Measurements from ENCODE around the gene MYO5B. TPM values are rescaled to one million over a fixed set of nuclear protein-coding genes. Genes with fewer than 3 reads are reported as not detected.

The MYO5B gene
- polyA plus RNA-seq, 2 of the 4 experiments (the other 2 are of a cell fraction) = 6.4 to 18.4 TPM

GRCh38 chr18:50093366-50094064 lies 101.4 kb downstream of the MYO5B start:
- Histone ChIP-seq H3K4me3 (no peak overlapping the region), H3K4me1 (no peaks in the 10 kb centered on the region), H3K4me2 (no peak overlapping the region), H3K9me3 (no peaks in the 10 kb centered on the region), H3K27ac (no peak overlapping the region)
- TF ChIP-seq KDM1A (IDR thresholded peaks at IDR 0.05; ENCODE audit: low read depth) = no peak
- TF ChIP-seq BCL3 (IDR thresholded peaks at IDR 0.05) = no peak
- TF ChIP-seq CTCF (IDR thresholded peaks at IDR 0.05) = no peak
- TF ChIP-seq ZNF302 (CRISPR knock-in tag; IDR thresholded peaks at IDR 0.05) = no peak
- TF ChIP-seq ZFP36 (IDR thresholded peaks at IDR 0.05; ENCODE audit: borderline replicate concordance, partially characterized antibody) = no peak
- TF ChIP-seq RARB (CRISPR knock-in tag; IDR thresholded peaks at IDR 0.05) = no peak
- no peak for TF ChIP-seq HOXA7 (CRISPR knock-in tag; IDR thresholded peaks at IDR 0.05)
- TF ChIP-seq CHD4 (IDR thresholded peaks at IDR 0.05; ENCODE audit: borderline replicate concordance) = no peak
- TF ChIP-seq GATA3 (IDR thresholded peaks at IDR 0.05; ENCODE audit: borderline replicate concordance) = no peak
- TF ChIP-seq PHF8 (IDR thresholded peaks at IDR 0.05; ENCODE audit: borderline replicate concordance, low read depth) = no peak
- TF ChIP-seq SREBF2 (IDR thresholded peaks at IDR 0.05) = no peak
- no peak for TF ChIP-seq RAD21 (conservative IDR thresholded peaks at IDR 0.05 in 1 of 2, IDR thresholded peaks at IDR 0.05 in 1 of 2)
- POLR2A ChIA-PET = no interaction called here
- DNase-seq (ENCODE audit: low read depth in 1 of 2, low spot score in 1 of 2) (no peak), FAIRE-seq (no peak), ATAC-seq (no peak)
- CTCF ChIA-PET = no interaction called here
- 4% methylated on average over 6 of the region's 6 CpGs for WGBS (ENCODE audit: missing lambda C conversion rate)

GRCh38 chr18:50092245-50092805 lies 102.6 kb downstream of the MYO5B start:
- H3K9me3 ChIP-seq = no peaks in the 10 kb centered on the region
- ChIA-PET CTCF (interaction anchor here (1.1 kb wide), 1 partner anchor 581 kb away, joined by 3 read pairs; no protein-coding TSS in a partner anchor), POLR2A (no interaction called here)
- H3K4me2 ChIP-seq = no peak overlapping the region
- 0% methylated on average over 3 of the region's 3 CpGs for WGBS (ENCODE audit: missing lambda C conversion rate)
- FAIRE-seq = no peak
- TF ChIP-seq EHF (CRISPR knock-in tag; IDR thresholded peaks at IDR 0.05) (no peak), TFCP2L1 (CRISPR knock-in tag; IDR thresholded peaks at IDR 0.05) (no peak), HOXB13 (CRISPR knock-in tag; IDR thresholded peaks at IDR 0.05; ENCODE audit: low read depth) (no peak)
- H3K4me3 ChIP-seq = no peak overlapping the region
- H3K27ac ChIP-seq = no peak overlapping the region
- no peaks in the 10 kb centered on the region for H3K4me1 ChIP-seq
- no peak for DNase-seq (ENCODE audit: low read depth in 1 of 2, low spot score in 1 of 2)
- no peak for ATAC-seq

GRCh38 chr18:50091509-50092244 lies 103.3 kb downstream of the MYO5B start:
- H3K4me2 ChIP-seq = no peak overlapping the region
- ChIA-PET POLR2A (no interaction called here), CTCF (interaction anchor here (0.6 to 1.1 kb wide), 2 partner anchors 22 to 581 kb away, joined by 3 to 4 read pairs; no protein-coding TSS in a partner anchor)
- DNase-seq (ENCODE audit: low read depth in 1 of 2, low spot score in 1 of 2) (no peak), ATAC-seq (no peak), FAIRE-seq (no peak)
- no peak overlapping the region for H3K27ac ChIP-seq
- H3K9me3 ChIP-seq = no peaks in the 10 kb centered on the region
- no peak overlapping the region for H3K4me3 ChIP-seq
- no peak for TF ChIP-seq USF2 (IDR thresholded peaks at IDR 0.05)
- TF ChIP-seq KDM5A (IDR thresholded peaks at IDR 0.05) = no peak
- no peak for TF ChIP-seq ESRRA (IDR thresholded peaks at IDR 0.05; ENCODE audit: borderline replicate concordance, low read length)
- H3K4me1 ChIP-seq = no peaks in the 10 kb centered on the region
- WGBS (ENCODE audit: missing lambda C conversion rate) = 44% methylated on average over 2 of the region's 2 CpGs

Data from A549 (cell line).